T-helper 9 cell (primary cell): ENCODE data around the gene TBRG4.

Source experiments
- DNase-seq: peaks from one replicate; pipeline ENCODE4 v3.0.0-alpha.2; 2020

The TBRG4 gene

GRCh38 chr7:45140827-45141226 lies 29.3 kb upstream of the TBRG4 start:
- DNase-seq: no peak

GRCh38 chr7:45138433-45139267 lies 27.2 kb upstream of the TBRG4 start:
- no peak for DNase-seq

- peak; percentile 51 for DNase-seq
These were observed 24.9 kb upstream of the TBRG4 start for GRCh38 chr7:45136106-45137060.

- DNase-seq: no peak
These were observed 22.4 kb upstream of the TBRG4 start for GRCh38 chr7:45133877-45134276.

GRCh38 chr7:45133352-45133751 lies 21.9 kb upstream of the TBRG4 start:
- no peak for DNase-seq

GRCh38 chr7:45132708-45133320 lies 21.3 kb upstream of the TBRG4 start:
- DNase-seq: no peak

- DNase-seq: no peak
These were observed 20.4 kb upstream of the TBRG4 start for GRCh38 chr7:45131891-45132290.

GRCh38 chr7:45130910-45131309 lies 19.4 kb upstream of the TBRG4 start:
- no peak for DNase-seq

GRCh38 chr7:45129906-45130305 lies 18.4 kb upstream of the TBRG4 start:
- DNase-seq: no peak

GRCh38 chr7:45129181-45129800 lies 17.8 kb upstream of the TBRG4 start:
- no peak for DNase-seq

GRCh38 chr7:45126920-45127319 lies 15.4 kb upstream of the TBRG4 start:
- DNase-seq: no peak

GRCh38 chr7:45126201-45126600 lies 14.7 kb upstream of the TBRG4 start:
- DNase-seq: no peak

- no peak for DNase-seq
These were observed 13.9 kb upstream of the TBRG4 start for GRCh38 chr7:45125193-45125904.

- DNase-seq: no peak
These were observed 12.6 kb upstream of the TBRG4 start for GRCh38 chr7:45123913-45124710.

GRCh38 chr7:45122975-45123860 lies 11.7 kb upstream of the TBRG4 start:
- no peak for DNase-seq

- DNase-seq: no peak
These were observed 8.1 kb upstream of the TBRG4 start for GRCh38 chr7:45119550-45119949.

- DNase-seq: no peak
These were observed 7.4 kb upstream of the TBRG4 start for GRCh38 chr7:45118889-45119331.

- no peak for DNase-seq
These were observed 6.8 kb upstream of the TBRG4 start for GRCh38 chr7:45118292-45118691.

GRCh38 chr7:45117582-45117981 lies 6.1 kb upstream of the TBRG4 start:
- no peak for DNase-seq

GRCh38 chr7:45116048-45116447 lies 4.6 kb upstream of the TBRG4 start:
- DNase-seq: no peak
